Right hindlimb (tissue), 1 donor: ENCODE measurements around the gene ADPRHL1.
"Not testable (repeated sequence)": the region's sequence is repeated elsewhere in the genome, so short reads cannot be mapped to it uniquely, and the experiment has no call there.

Experiments
- DNase-seq: peaks from one replicate; pipeline ENCODE4 v3.0.0-alpha.2; 2018

ADPRHL1 gene

GRCh38 chr13:113477724-113478123 lies 24.4 kb upstream of the ADPRHL1 start:
- DNase-seq: no peak

- no peak for DNase-seq
Measured at GRCh38 chr13:113476811-113477210, 23.5 kb upstream of the ADPRHL1 start.

- no peak for DNase-seq
Measured at GRCh38 chr13:113475911-113476310, 22.6 kb upstream of the ADPRHL1 start.

DNA sequence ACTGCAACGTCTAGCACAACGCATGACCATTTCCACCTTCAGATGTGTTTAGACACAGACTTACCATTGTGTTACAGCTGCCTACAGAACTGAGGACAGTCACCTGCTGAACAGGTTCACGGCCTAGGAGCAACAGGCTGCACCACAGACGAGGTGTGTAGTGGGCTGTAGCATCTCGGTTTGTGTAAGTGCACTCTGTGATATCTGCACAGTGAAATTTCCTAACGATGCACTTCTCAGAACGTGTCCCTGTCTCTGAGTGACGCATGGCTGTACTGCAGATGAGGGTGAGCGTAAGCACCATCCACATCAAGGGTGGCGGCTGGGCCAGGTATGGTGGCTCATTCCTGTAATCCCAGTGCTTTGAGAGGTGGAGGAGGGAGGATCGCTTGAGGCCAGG lies 22.0 kb upstream of the ADPRHL1 start:
- no peak for DNase-seq

DNA sequence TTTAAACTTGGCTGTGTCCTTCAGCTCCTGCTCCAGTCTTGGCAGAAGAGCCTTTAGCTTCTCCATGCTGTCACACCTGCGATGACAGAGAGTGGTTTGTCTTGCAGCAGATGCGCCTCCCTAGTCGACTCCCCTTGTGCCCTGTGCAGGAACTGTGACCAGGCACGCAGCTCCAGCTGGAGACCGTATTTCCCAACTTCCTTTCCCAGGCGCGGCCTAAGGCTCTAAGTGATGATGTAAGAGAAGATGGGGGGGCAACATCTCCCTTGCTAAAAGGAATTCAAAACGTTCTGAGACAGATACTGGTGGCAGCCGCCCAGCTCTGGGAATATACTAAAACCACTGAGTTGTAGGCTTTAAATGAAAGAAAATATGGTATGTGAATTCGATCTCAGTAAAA lies 20.9 kb upstream of the ADPRHL1 start:
- no peak for DNase-seq

DNA sequence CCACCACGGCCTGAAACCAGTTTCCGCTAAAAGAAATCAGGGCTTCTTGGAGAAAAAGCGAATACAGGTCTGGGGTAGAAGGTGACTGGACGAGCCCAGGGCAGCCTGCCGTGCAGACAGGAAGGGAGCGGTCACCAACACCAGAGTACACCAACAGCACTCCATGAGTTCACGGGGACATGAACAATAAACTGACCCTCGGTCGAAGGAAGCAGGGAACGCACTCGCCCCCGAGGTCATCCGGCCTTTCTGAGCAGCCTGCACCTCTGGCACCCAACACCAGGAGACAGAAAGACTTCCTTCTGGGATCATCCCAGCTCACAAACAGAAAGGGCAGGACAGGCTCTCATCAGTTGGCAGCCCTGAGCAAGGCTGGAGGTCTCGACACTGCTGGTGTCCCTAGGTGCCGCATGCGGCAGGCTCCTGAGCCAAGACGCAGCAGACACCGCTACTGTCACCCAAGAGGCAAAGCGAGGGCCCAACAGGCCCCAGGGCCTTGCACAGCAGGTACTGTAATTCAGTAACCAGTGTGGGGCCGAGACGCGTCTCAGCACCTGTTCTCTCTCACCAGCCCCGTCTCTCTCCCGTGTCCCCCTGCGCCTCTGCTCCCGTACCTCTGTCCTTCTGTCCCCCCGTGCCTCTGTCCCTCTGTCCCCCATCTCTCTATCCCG lies 19.2 kb upstream of the ADPRHL1 start:
- DNase-seq: no peak

- no peak for DNase-seq
Measured at GRCh38 chr13:113471844-113472243, 18.6 kb upstream of the ADPRHL1 start.

DNA sequence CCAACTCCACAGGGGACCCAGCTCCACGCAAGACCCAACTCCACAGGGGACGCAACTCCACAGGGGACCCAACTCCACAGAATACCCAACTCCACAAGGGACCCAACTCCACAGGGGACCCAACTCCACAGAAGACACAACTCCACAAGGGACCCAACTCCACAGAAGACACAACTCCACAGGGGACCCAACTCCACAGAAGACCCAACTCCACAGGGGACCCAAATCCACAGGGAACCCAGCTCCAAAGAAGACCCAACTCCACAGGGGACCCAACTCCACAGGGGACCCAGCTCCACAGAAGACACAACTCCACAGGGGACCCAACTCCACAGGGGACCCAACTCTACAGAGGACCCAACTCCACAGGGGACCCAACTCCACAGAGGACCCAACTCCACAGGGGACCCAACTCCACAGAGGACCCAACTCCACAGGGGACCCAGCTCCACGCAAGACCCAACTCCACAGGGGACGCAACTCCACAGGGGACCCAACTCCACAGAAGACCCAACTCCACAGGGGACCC lies 17.4 kb upstream of the ADPRHL1 start:
- not testable (repeated sequence) for DNase-seq

DNA sequence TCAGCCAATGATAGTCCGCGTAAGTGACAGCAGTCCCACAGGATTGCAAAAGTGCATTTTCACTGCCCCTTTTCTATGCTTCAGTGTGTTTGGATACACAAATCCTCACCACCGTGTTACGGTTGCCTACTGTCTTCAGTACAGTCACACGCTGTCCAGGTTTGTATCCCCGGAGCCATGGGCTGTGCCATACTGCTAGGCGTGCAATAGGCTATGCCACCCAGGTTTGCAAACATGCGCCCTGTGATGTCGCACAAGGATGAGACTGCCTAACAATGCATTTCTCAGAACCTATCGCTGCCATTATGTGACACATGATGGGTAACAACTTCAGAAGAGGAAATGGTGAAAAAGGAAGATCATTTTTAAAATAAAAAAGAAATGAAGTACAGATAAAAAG lies 16.8 kb upstream of the ADPRHL1 start:
- DNase-seq: no peak

GRCh38 chr13:113469582-113469981 lies 16.3 kb upstream of the ADPRHL1 start:
- no peak for DNase-seq

- no peak for DNase-seq
Measured at GRCh38 chr13:113468472-113469201, 15.3 kb upstream of the ADPRHL1 start.

- DNase-seq: no peak
Measured at GRCh38 chr13:113468029-113468428, 14.7 kb upstream of the ADPRHL1 start.

- DNase-seq: no peak
Measured at GRCh38 chr13:113466383-113466782, 13.1 kb upstream of the ADPRHL1 start.

- DNase-seq: no peak
Measured at GRCh38 chr13:113465300-113465699, 12.0 kb upstream of the ADPRHL1 start.

DNA sequence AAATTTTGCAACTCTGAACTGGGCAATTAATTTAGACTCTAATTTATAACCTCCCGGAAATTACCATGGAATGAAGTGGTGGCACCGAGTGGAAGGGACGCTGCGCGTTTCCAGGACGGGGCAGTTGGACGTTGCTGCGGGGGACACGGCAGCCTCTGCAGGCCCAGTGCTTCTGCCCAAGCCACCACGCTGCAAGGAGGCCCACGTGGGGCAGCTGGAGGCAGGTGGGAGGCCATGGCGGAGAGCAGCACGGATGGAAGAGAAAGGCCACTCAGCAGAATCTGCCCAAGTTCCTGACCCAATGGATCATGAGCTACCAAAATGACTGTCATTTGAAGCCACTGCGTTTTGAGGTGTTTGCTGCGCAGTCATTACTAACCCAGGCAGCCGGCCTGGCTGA lies 11.2 kb upstream of the ADPRHL1 start:
- no peak for DNase-seq

DNA sequence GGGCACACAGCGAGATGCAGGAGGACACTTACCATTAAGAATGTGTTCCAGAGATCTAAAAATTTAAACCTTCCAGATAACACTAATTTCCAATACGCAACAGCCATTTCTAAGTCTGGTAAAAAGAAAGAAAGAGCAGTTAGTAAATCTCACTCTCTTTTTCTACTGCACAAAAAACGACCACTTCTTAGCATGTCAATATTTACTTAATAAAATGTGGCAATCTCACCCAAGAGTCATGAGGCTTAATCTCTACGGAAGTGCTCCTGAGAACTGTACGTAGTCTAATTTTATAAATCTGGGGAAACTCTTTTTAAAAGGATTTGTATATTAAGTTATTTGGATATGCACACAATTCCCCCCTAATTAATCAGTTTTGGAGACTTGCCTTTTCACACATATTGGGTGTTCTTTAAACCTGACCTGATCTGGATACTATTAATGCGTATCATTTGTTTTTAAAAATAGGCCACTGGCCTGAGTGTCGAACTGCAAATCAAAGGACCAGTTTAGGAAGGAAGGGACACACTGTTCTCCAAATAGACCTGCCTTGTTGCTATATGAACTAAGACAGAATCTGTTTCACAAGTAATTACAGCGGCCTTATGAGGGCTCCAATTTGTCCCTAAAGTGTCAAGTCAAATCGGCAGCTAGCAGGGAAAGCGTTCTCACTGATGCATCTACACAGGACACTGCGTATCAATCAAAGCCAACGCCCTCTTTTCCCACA lies 7.9 kb upstream of the ADPRHL1 start:
- no peak for DNase-seq

- DNase-seq: no peak
Measured at GRCh38 chr13:113460599-113460998, 7.3 kb upstream of the ADPRHL1 start.

- no peak for DNase-seq
Measured at GRCh38 chr13:113460064-113460555, 6.8 kb upstream of the ADPRHL1 start.

- DNase-seq: no peak
Measured at GRCh38 chr13:113458253-113459065, 5.2 kb upstream of the ADPRHL1 start.

DNA sequence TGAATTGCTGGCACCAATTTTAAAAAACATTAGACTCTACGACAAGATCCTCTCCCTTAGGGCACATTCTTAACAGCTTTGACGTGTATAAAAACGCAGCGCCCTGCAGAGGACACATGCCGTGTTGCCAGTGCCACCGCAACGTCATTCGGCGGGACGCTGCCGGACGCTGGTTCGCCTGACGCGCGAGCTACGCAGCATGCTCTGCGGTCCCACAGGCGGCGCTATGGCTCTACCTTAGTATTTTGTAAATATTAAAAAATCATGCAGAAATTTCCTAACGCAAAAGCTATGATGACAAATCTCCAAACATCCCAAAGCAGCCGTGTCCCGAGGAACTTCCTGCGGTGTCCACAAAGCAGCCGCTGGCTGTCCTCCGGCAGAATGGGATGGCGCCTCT lies 4.2 kb upstream of the ADPRHL1 start:
- no peak for DNase-seq

DNA sequence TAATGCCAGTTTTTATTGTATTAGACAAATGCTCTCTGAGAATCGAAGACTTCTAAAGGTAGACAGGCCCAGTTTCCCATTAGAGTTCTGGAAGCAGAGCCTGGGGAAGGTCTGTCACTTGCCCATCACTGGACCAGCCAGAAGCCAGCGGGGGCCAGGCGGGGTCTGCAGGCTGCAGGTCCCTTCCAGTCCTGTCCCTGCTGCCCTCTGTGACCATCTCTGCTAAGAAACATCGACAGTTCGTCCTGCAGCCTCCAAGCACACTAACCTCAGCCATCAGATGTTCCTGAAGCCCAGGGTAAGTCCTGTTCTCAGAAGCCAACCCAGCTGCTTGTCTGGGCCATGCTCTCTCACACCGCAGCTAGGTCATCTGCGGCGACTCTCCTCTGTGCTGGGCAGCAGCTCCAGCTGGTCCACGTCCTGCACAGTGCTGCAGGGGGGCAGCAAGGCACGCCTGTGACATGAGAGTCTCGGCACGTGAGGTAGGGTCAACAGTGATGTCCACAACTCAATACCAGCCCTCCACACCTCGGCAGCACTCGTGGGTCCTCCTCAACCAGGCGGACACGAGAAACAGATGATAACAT lies 2.9 kb upstream of the ADPRHL1 start:
- DNase-seq: no peak

DNA sequence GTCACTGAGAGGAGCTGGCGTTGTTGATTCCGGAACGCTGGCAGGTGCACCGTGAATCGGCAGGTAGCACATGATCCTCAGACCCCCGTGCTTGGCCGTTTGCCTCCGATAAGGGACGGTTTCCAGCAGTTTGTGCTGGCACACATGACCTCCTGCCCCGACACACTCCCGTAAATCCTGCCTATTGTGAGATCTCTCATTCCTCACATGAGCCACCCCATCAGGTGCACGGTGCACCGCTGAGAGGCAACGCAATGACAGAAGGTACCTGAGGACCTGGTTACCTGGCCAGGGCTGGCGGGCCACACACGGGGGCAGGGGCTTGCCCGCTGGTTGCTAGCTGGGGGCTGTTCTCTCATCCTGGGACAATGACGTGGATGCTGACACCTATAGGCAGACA lies 2.1 kb upstream of the ADPRHL1 start:
- DNase-seq: no peak
